H9 (cell line): ENCODE results near the gene LMBRD2. TPM values are rescaled to one million over a fixed set of nuclear protein-coding genes. Genes with fewer than 3 reads are reported as not detected.

ENCODE experiments used
- DNase-seq: peaks from one replicate; pipeline ENCODE4 v3.0.0-alpha.2; 2017
- H2AFZ ChIP-seq: one replicate; pipeline ENCODE4 v1.6.1; 2013; ENCODE audit warnings: mild to moderate bottlenecking, low read length, control low read depth, moderate library complexity
- H2AK5ac ChIP-seq: 2 replicates; pipeline ENCODE4 v1.6.1; 2013; ENCODE audit warnings: low read length, control low read depth, mixed read lengths; ENCODE audit not compliant: insufficient read length
- H2BK120ac ChIP-seq: one replicate; pipeline ENCODE4 v1.6.1; 2013; ENCODE audit warnings: low read depth, mild to moderate bottlenecking, low read length, control low read depth, inconsistent platforms; ENCODE audit not compliant: poor library complexity, severe bottlenecking
- H2BK12ac ChIP-seq: 2 replicates; pipeline ENCODE4 v1.6.1; 2013; ENCODE audit warnings: low read length, control low read depth, mixed read lengths, low read depth; ENCODE audit not compliant: insufficient read length
- H2BK15ac ChIP-seq: 2 replicates; pipeline ENCODE4 v1.6.1; 2013; ENCODE audit warnings: low read depth, low read length, control low read depth
- H2BK20ac ChIP-seq: one replicate; pipeline ENCODE4 v1.6.1; 2013; ENCODE audit warnings: low read depth, mild to moderate bottlenecking, low read length, control low read depth, inconsistent platforms; ENCODE audit not compliant: poor library complexity, severe bottlenecking
- H2BK5ac ChIP-seq: 2 replicates; pipeline ENCODE4 v1.6.1; 2013; ENCODE audit warnings: low read length, control low read depth, mixed read lengths; ENCODE audit not compliant: insufficient read length
- H3K14ac ChIP-seq: 2 replicates; pipeline ENCODE4 v1.6.1; 2013; ENCODE audit warnings: low read length, control low read depth; ENCODE audit not compliant: insufficient read depth
- H3K18ac ChIP-seq: 2 replicates; pipeline ENCODE4 v1.6.1; 2013; ENCODE audit warnings: low read depth, mild to moderate bottlenecking, mixed read lengths, low read length, control low read depth; ENCODE audit not compliant: insufficient read length
- H3K23ac ChIP-seq: 2 replicates; pipeline ENCODE4 v1.6.1; 2013; ENCODE audit warnings: low read length, control low read depth, mixed read lengths, low read depth; ENCODE audit not compliant: insufficient read length
- H3K23me2 ChIP-seq: 2 replicates; pipeline ENCODE4 v1.6.1; 2013; ENCODE audit warnings: low read depth, mild to moderate bottlenecking, mixed read lengths, low read length, control low read depth; ENCODE audit not compliant: insufficient read length, poor library complexity, severe bottlenecking
- H3K27ac ChIP-seq: 2 replicates; pipeline ENCODE4 v1.5.1; 2013; ENCODE audit warnings: low read length, control low read depth, mixed read lengths, low read depth; ENCODE audit not compliant: insufficient read length
- H3K27me3 ChIP-seq: 2 replicates; pipeline ENCODE4 v1.6.1; 2013; ENCODE audit warnings: low read length, control low read depth, inconsistent platforms; ENCODE audit not compliant: insufficient read depth
- H3K4ac ChIP-seq: 2 replicates; pipeline ENCODE4 v1.6.1; 2013; ENCODE audit warnings: low read depth, mild to moderate bottlenecking, control low read depth, inconsistent platforms, low read length, moderate library complexity
- H3K4me1 ChIP-seq: 2 replicates; pipeline ENCODE4 v1.6.1; 2013; ENCODE audit warnings: low read length, control low read depth, inconsistent platforms; ENCODE audit not compliant: insufficient read depth
- H3K4me2 ChIP-seq: 2 replicates; pipeline ENCODE4 v1.6.1; 2013; ENCODE audit warnings: low read length, control low read depth, mixed read lengths; ENCODE audit not compliant: insufficient read length, insufficient read depth
- H3K56ac ChIP-seq: 2 replicates; pipeline ENCODE4 v1.6.1; 2013; ENCODE audit warnings: low read depth, mild to moderate bottlenecking, mixed read lengths, low read length, control low read depth; ENCODE audit not compliant: insufficient read length
- H3K79me1 ChIP-seq: 2 replicates; pipeline ENCODE4 v1.6.1; 2013; ENCODE audit warnings: low read depth, mild to moderate bottlenecking, moderate library complexity, low read length, control low read depth, inconsistent platforms; ENCODE audit not compliant: insufficient read depth, poor library complexity, severe bottlenecking
- H3K79me2 ChIP-seq: 2 replicates; pipeline ENCODE4 v1.6.1; 2013; ENCODE audit warnings: low read length, control low read depth, inconsistent platforms; ENCODE audit not compliant: insufficient read depth
- H3K9ac ChIP-seq: 2 replicates; pipeline ENCODE4 v1.6.1; 2013; ENCODE audit warnings: low read length, control low read depth, mixed read lengths; ENCODE audit not compliant: insufficient read length; ENCODE audit errors: extremely low read depth
- H3K9me3 ChIP-seq: one replicate; pipeline ENCODE4 v1.6.1; 2013; ENCODE audit warnings: low read depth, low read length, inconsistent platforms; ENCODE audit not compliant: control insufficient read depth
- H3T11ph ChIP-seq: one replicate; pipeline ENCODE4 v1.6.1; 2013; ENCODE audit warnings: mild to moderate bottlenecking, low read length, control low read depth, inconsistent platforms
- H4K20me1 ChIP-seq: one replicate; pipeline ENCODE4 v1.6.1; 2013; ENCODE audit not compliant: control insufficient read depth, insufficient read length, insufficient read depth
- H4K5ac ChIP-seq: 2 replicates; pipeline ENCODE4 v1.6.1; 2013; ENCODE audit warnings: low read depth, mild to moderate bottlenecking, mixed read lengths, low read length, control low read depth; ENCODE audit not compliant: insufficient read length
- H4K8ac ChIP-seq: replicated peaks from 2 replicates; pipeline ENCODE4 v1.6.1; 2013; ENCODE audit warnings: low read length, control low read depth, mixed read lengths, low read depth; ENCODE audit not compliant: insufficient read length
- H4K91ac ChIP-seq: 2 replicates; pipeline ENCODE4 v1.6.1; 2013; ENCODE audit warnings: low read depth, mild to moderate bottlenecking, moderate library complexity, mixed read lengths, low read length, control low read depth; ENCODE audit not compliant: insufficient read length
- H3K27ac Mint-ChIP-seq, 3 experiments: 2 replicates in 2 of 3; 3 replicates in 1 of 3; pipeline ENCODE4 v1.8.0; 2020 to 2021; ENCODE audit warnings: mixed read lengths in 3 of 3, mild to moderate bottlenecking in 1 of 3, moderate library complexity in 1 of 3
- H3K27me3 Mint-ChIP-seq: 2 replicates; pipeline ENCODE4 v1.8.0; 2021; ENCODE audit warnings: low read depth, mild to moderate bottlenecking, moderate library complexity, mixed read lengths
- H3K36me3 Mint-ChIP-seq, 3 experiments: 2 replicates in 2 of 3; 3 replicates in 1 of 3; pipeline ENCODE4 v1.8.0; 2020 to 2021; ENCODE audit warnings: low read depth in 3 of 3, mixed read lengths in 3 of 3; ENCODE audit not compliant: insufficient read depth in 1 of 3
- H3K4me1 Mint-ChIP-seq, 2 experiments: 2 replicates each; pipeline ENCODE4 v1.8.0; 2020; ENCODE audit warnings: mixed read lengths in 2 of 2
- H3K4me3 Mint-ChIP-seq, 2 experiments: 2 replicates in 1 of 2; 3 replicates in 1 of 2; pipeline ENCODE4 v1.8.0; 2020 to 2021; ENCODE audit warnings: mild to moderate bottlenecking in 2 of 2, mixed read lengths in 2 of 2, moderate library complexity in 1 of 2
- H3K9me3 Mint-ChIP-seq, 2 experiments: 2 replicates in 1 of 2; 3 replicates in 1 of 2; pipeline ENCODE4 v1.8.0; 2020; ENCODE audit warnings: mild to moderate bottlenecking in 2 of 2, mixed read lengths in 2 of 2, moderate library complexity in 1 of 2
- CTCF ChIP-seq: fragments of 200-600 bp; sonication (generic); conservative IDR thresholded peaks from 3 replicates; pipeline ENCODE4 v1.8.0; 2021; ENCODE audit warnings: antibody characterized with exemption, mild to moderate bottlenecking
- WGBS: extraction: QIAGEN DNeasy Blood & Tissue Kit; methylation state at CpG from one replicate; pipeline ENCODE4 v1.1.7; 2013; ENCODE audit warnings: missing lambda C conversion rate, low lambda C conversion rate, mixed read lengths; ENCODE audit not compliant: insufficient read length; ENCODE audit errors: extremely low coverage; 5-methylcytosine and 5-hydroxymethylcytosine counted together
- total RNA-seq: library from RNA; stranded (reverse); gene quantifications from 2 replicates; pipeline ENCODE4 v1.2.1, GENCODE V29; 2021

The LMBRD2 gene
- total RNA-seq, 1 experiment from 2014 or later, result 5.3 TPM

GRCh38 chr5:36200513-36200912, 48.8 kb upstream of the LMBRD2 start:
- Histone ChIP-seq H3T11ph (no peak overlapping the region), H2BK20ac (no peak overlapping the region), H4K91ac (no peak overlapping the region), H4K8ac (no peak overlapping the region), H3K9ac (no peak overlapping the region), H3K23me2 (no peaks in the 10 kb centered on the region), H3K27ac (no peak overlapping the region), H2BK15ac (no peak overlapping the region), H3K56ac (no peak overlapping the region), H3K9me3 (no peaks in the 10 kb centered on the region), H3K4ac (no peak overlapping the region), H3K23ac (no peak overlapping the region), H4K20me1 (no peaks in the 10 kb centered on the region), H3K14ac (no peak overlapping the region), H2BK12ac (no peak overlapping the region), H3K4me1 (no peaks in the 10 kb centered on the region), H3K4me2 (no peak overlapping the region), H2BK5ac (no peak overlapping the region), H3K18ac (no peak overlapping the region), H3K79me1 (no peaks in the 10 kb centered on the region), H2AK5ac (no peak overlapping the region), H3K79me2 (no peaks in the 10 kb centered on the region), H2AFZ (no peak overlapping the region), H3K27me3 (no peaks in the 10 kb centered on the region), H4K5ac (no peak overlapping the region), H2BK120ac (no peak overlapping the region)
- no peak for TF ChIP-seq CTCF
- no peaks in the 10 kb centered on the region for H3K4me1 Mint-ChIP-seq
- DNase-seq, result no peak
- no peaks in the 10 kb centered on the region for H3K27me3 Mint-ChIP-seq
- H3K9me3 Mint-ChIP-seq, result no peaks in the 10 kb centered on the region
- no CpG with 5 or more reads among the region's 4 CpGs for WGBS
- H3K36me3 Mint-ChIP-seq, result peaks cover 2 to 16% (median 7%) of the 10 kb centered on the region in 3 experiments; a peak in 5 of 7 replicates
- H3K27ac Mint-ChIP-seq, result no peak overlapping the region
- no peak overlapping the region for H3K4me3 Mint-ChIP-seq
